H9 (cell line): ENCODE measurements around the gene PDE4DIP. TPM values are rescaled to one million over a fixed set of nuclear protein-coding genes. Genes with fewer than 3 reads are reported as not detected.
"Not testable (repeated sequence)": the region's sequence is repeated elsewhere in the genome, so short reads cannot be mapped to it uniquely, and the experiment has no call there.

Source experiments
- DNase-seq: peaks from one replicate; pipeline ENCODE4 v3.0.0-alpha.2; 2017
- H2AFZ ChIP-seq: one replicate; pipeline ENCODE4 v1.6.1; 2013; ENCODE audit warnings: mild to moderate bottlenecking, low read length, control low read depth, moderate library complexity
- H2AK5ac ChIP-seq: 2 replicates; pipeline ENCODE4 v1.6.1; 2013; ENCODE audit warnings: low read length, control low read depth, mixed read lengths; ENCODE audit not compliant: insufficient read length
- H2BK120ac ChIP-seq: one replicate; pipeline ENCODE4 v1.6.1; 2013; ENCODE audit warnings: low read depth, mild to moderate bottlenecking, low read length, control low read depth, inconsistent platforms; ENCODE audit not compliant: poor library complexity, severe bottlenecking
- H2BK12ac ChIP-seq: 2 replicates; pipeline ENCODE4 v1.6.1; 2013; ENCODE audit warnings: low read length, control low read depth, mixed read lengths, low read depth; ENCODE audit not compliant: insufficient read length
- H2BK15ac ChIP-seq: 2 replicates; pipeline ENCODE4 v1.6.1; 2013; ENCODE audit warnings: low read depth, low read length, control low read depth
- H2BK20ac ChIP-seq: one replicate; pipeline ENCODE4 v1.6.1; 2013; ENCODE audit warnings: low read depth, mild to moderate bottlenecking, low read length, control low read depth, inconsistent platforms; ENCODE audit not compliant: poor library complexity, severe bottlenecking
- H2BK5ac ChIP-seq: 2 replicates; pipeline ENCODE4 v1.6.1; 2013; ENCODE audit warnings: low read length, control low read depth, mixed read lengths; ENCODE audit not compliant: insufficient read length
- H3K14ac ChIP-seq: 2 replicates; pipeline ENCODE4 v1.6.1; 2013; ENCODE audit warnings: low read length, control low read depth; ENCODE audit not compliant: insufficient read depth
- H3K18ac ChIP-seq: 2 replicates; pipeline ENCODE4 v1.6.1; 2013; ENCODE audit warnings: low read depth, mild to moderate bottlenecking, mixed read lengths, low read length, control low read depth; ENCODE audit not compliant: insufficient read length
- H3K23ac ChIP-seq: 2 replicates; pipeline ENCODE4 v1.6.1; 2013; ENCODE audit warnings: low read length, control low read depth, mixed read lengths, low read depth; ENCODE audit not compliant: insufficient read length
- H3K23me2 ChIP-seq: 2 replicates; pipeline ENCODE4 v1.6.1; 2013; ENCODE audit warnings: low read depth, mild to moderate bottlenecking, mixed read lengths, low read length, control low read depth; ENCODE audit not compliant: insufficient read length, poor library complexity, severe bottlenecking
- H3K27ac ChIP-seq: 2 replicates; pipeline ENCODE4 v1.5.1; 2013; ENCODE audit warnings: low read length, control low read depth, mixed read lengths, low read depth; ENCODE audit not compliant: insufficient read length
- H3K27me3 ChIP-seq: 2 replicates; pipeline ENCODE4 v1.6.1; 2013; ENCODE audit warnings: low read length, control low read depth, inconsistent platforms; ENCODE audit not compliant: insufficient read depth
- H3K4ac ChIP-seq: 2 replicates; pipeline ENCODE4 v1.6.1; 2013; ENCODE audit warnings: low read depth, mild to moderate bottlenecking, control low read depth, inconsistent platforms, low read length, moderate library complexity
- H3K4me1 ChIP-seq: 2 replicates; pipeline ENCODE4 v1.6.1; 2013; ENCODE audit warnings: low read length, control low read depth, inconsistent platforms; ENCODE audit not compliant: insufficient read depth
- H3K4me2 ChIP-seq: 2 replicates; pipeline ENCODE4 v1.6.1; 2013; ENCODE audit warnings: low read length, control low read depth, mixed read lengths; ENCODE audit not compliant: insufficient read length, insufficient read depth
- H3K56ac ChIP-seq: 2 replicates; pipeline ENCODE4 v1.6.1; 2013; ENCODE audit warnings: low read depth, mild to moderate bottlenecking, mixed read lengths, low read length, control low read depth; ENCODE audit not compliant: insufficient read length
- H3K79me1 ChIP-seq: 2 replicates; pipeline ENCODE4 v1.6.1; 2013; ENCODE audit warnings: low read depth, mild to moderate bottlenecking, moderate library complexity, low read length, control low read depth, inconsistent platforms; ENCODE audit not compliant: insufficient read depth, poor library complexity, severe bottlenecking
- H3K79me2 ChIP-seq: 2 replicates; pipeline ENCODE4 v1.6.1; 2013; ENCODE audit warnings: low read length, control low read depth, inconsistent platforms; ENCODE audit not compliant: insufficient read depth
- H3K9ac ChIP-seq: 2 replicates; pipeline ENCODE4 v1.6.1; 2013; ENCODE audit warnings: low read length, control low read depth, mixed read lengths; ENCODE audit not compliant: insufficient read length; ENCODE audit errors: extremely low read depth
- H3K9me3 ChIP-seq: one replicate; pipeline ENCODE4 v1.6.1; 2013; ENCODE audit warnings: low read depth, low read length, inconsistent platforms; ENCODE audit not compliant: control insufficient read depth
- H3T11ph ChIP-seq: one replicate; pipeline ENCODE4 v1.6.1; 2013; ENCODE audit warnings: mild to moderate bottlenecking, low read length, control low read depth, inconsistent platforms
- H4K20me1 ChIP-seq: one replicate; pipeline ENCODE4 v1.6.1; 2013; ENCODE audit not compliant: control insufficient read depth, insufficient read length, insufficient read depth
- H4K5ac ChIP-seq: 2 replicates; pipeline ENCODE4 v1.6.1; 2013; ENCODE audit warnings: low read depth, mild to moderate bottlenecking, mixed read lengths, low read length, control low read depth; ENCODE audit not compliant: insufficient read length
- H4K8ac ChIP-seq: replicated peaks from 2 replicates; pipeline ENCODE4 v1.6.1; 2013; ENCODE audit warnings: low read length, control low read depth, mixed read lengths, low read depth; ENCODE audit not compliant: insufficient read length
- H4K91ac ChIP-seq: 2 replicates; pipeline ENCODE4 v1.6.1; 2013; ENCODE audit warnings: low read depth, mild to moderate bottlenecking, moderate library complexity, mixed read lengths, low read length, control low read depth; ENCODE audit not compliant: insufficient read length
- H3K27ac Mint-ChIP-seq, 3 experiments: 2 replicates in 2 of 3; 3 replicates in 1 of 3; pipeline ENCODE4 v1.8.0; 2020 to 2021; ENCODE audit warnings: mixed read lengths in 3 of 3, mild to moderate bottlenecking in 1 of 3, moderate library complexity in 1 of 3
- H3K27me3 Mint-ChIP-seq: 2 replicates; pipeline ENCODE4 v1.8.0; 2021; ENCODE audit warnings: low read depth, mild to moderate bottlenecking, moderate library complexity, mixed read lengths
- H3K36me3 Mint-ChIP-seq, 3 experiments: 2 replicates in 2 of 3; 3 replicates in 1 of 3; pipeline ENCODE4 v1.8.0; 2020 to 2021; ENCODE audit warnings: low read depth in 3 of 3, mixed read lengths in 3 of 3; ENCODE audit not compliant: insufficient read depth in 1 of 3
- H3K4me1 Mint-ChIP-seq, 2 experiments: 2 replicates each; pipeline ENCODE4 v1.8.0; 2020; ENCODE audit warnings: mixed read lengths in 2 of 2
- H3K4me3 Mint-ChIP-seq, 2 experiments: 2 replicates in 1 of 2; 3 replicates in 1 of 2; pipeline ENCODE4 v1.8.0; 2020 to 2021; ENCODE audit warnings: mild to moderate bottlenecking in 2 of 2, mixed read lengths in 2 of 2, moderate library complexity in 1 of 2
- H3K9me3 Mint-ChIP-seq, 2 experiments: 2 replicates in 1 of 2; 3 replicates in 1 of 2; pipeline ENCODE4 v1.8.0; 2020; ENCODE audit warnings: mild to moderate bottlenecking in 2 of 2, mixed read lengths in 2 of 2, moderate library complexity in 1 of 2
- whole genome bisulfite sequencing: extraction: QIAGEN DNeasy Blood & Tissue Kit; methylation state at CpG from one replicate; pipeline ENCODE4 v1.1.7; 2013; ENCODE audit warnings: missing lambda C conversion rate, low lambda C conversion rate, mixed read lengths; ENCODE audit not compliant: insufficient read length; ENCODE audit errors: extremely low coverage; 5-methylcytosine and 5-hydroxymethylcytosine counted together
- total RNA-seq: library from RNA; stranded (reverse); gene quantifications from 2 replicates; pipeline ENCODE4 v1.2.1, GENCODE V29; 2021

The PDE4DIP gene
- total RNA-seq, 1 experiment from 2014 or later: 15.7 TPM

DNA sequence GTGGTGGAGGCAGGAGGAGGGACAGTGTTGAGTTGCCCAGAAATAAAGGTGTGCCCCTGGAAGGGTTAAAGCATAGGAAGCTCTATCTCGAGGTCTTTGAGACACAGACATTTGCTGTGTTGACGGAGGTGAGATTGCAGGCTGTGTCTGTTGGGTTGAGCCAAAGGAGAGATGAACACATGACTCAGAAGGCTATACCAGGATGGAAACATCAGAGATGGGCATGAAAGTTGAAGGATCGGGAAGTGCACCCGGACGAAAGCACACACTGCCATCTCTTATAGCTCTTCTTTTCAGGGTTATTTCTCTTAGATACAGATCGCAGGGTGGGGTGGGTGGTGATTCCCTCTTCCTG is 35.3 kb upstream of the PDE4DIP start:
- no CpG with 5 or more reads among the region's 6 CpGs for WGBS

DNA sequence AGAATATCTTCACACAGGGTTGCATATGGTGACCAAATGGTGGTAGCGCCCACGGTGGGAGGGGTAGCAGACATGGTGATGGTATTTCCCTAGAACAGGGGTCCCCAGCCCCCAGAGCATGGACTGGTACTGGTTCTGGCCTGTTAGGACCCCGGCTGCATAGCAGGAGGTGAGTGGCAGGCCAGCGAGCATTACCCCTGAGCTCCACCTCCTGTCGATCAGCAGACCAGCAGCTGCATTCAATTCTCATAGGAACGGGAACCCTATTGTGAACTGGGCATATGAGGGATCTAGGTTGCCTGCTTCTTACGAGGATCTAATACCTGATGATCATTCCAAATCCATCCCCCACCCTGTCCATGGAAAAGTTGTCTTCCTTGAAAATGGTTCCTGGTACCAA is 22.0 kb upstream of the PDE4DIP start:
- H3K4me3 Mint-ChIP-seq, H3K27ac Mint-ChIP-seq, H2BK120ac ChIP-seq, H3K79me2 ChIP-seq, H4K91ac ChIP-seq, H2AFZ ChIP-seq, H3T11ph ChIP-seq, H3K23me2 ChIP-seq, H3K4me1 Mint-ChIP-seq, H3K56ac ChIP-seq, H4K8ac ChIP-seq, H3K36me3 Mint-ChIP-seq, DNase-seq, H3K14ac ChIP-seq, H3K27ac ChIP-seq, H3K9me3 ChIP-seq, H3K79me1 ChIP-seq, H3K27me3 Mint-ChIP-seq, H3K9me3 Mint-ChIP-seq, H3K9ac ChIP-seq, H4K5ac ChIP-seq, H3K4ac ChIP-seq, H2BK15ac ChIP-seq, H3K18ac ChIP-seq, H3K27me3 ChIP-seq, H3K4me2 ChIP-seq, H3K23ac ChIP-seq, H2AK5ac ChIP-seq, H2BK5ac ChIP-seq, H2BK20ac ChIP-seq, H3K4me1 ChIP-seq, H2BK12ac ChIP-seq, H4K20me1 ChIP-seq: not testable (repeated sequence)
- no CpG with 5 or more reads among the region's 7 CpGs for WGBS

More for the DNA sequence above, 35.3 kb upstream of the PDE4DIP start:
- not testable (repeated sequence) for H3K79me1 ChIP-seq, DNase-seq, H4K5ac ChIP-seq, H3K9me3 Mint-ChIP-seq, H4K20me1 ChIP-seq, H3K27me3 ChIP-seq, H2BK15ac ChIP-seq, H3K27ac Mint-ChIP-seq, H3K4ac ChIP-seq, H3K79me2 ChIP-seq, H2BK12ac ChIP-seq, H3K4me1 ChIP-seq, H2BK20ac ChIP-seq, H3K18ac ChIP-seq, H2AK5ac ChIP-seq, H2BK120ac ChIP-seq, H2BK5ac ChIP-seq, H3K56ac ChIP-seq, H3K4me1 Mint-ChIP-seq, H2AFZ ChIP-seq, H3K23ac ChIP-seq, H4K91ac ChIP-seq, H3K36me3 Mint-ChIP-seq, H3T11ph ChIP-seq, H3K4me2 ChIP-seq, H3K27ac ChIP-seq, H4K8ac ChIP-seq, H3K4me3 Mint-ChIP-seq, H3K14ac ChIP-seq, H3K23me2 ChIP-seq, H3K9me3 ChIP-seq, H3K9ac ChIP-seq, H3K27me3 Mint-ChIP-seq
